Activated CD4-positive, alpha-beta T cell treated with anti-CD3 and anti-CD28 coated beads for 24 hours (primary cell): Measurements from ENCODE around the gene GATM.

Source experiments
- DNase-seq, 2 donors: peaks; one replicate each; pipeline ENCODE4 v3.0.0-alpha.2; 2020; ENCODE audit warnings: low read depth in 2 of 2

Gene GATM

GRCh38 chr15:45378149-45378912, at the start of gene GATM:
GATM (minus strand) TSS chr15:45378544; CDS start chr15:45378453, 91 bp downstream.
- DNase-seq: peak; percentile 22 to 28

GRCh38 chr15:45427085-45427484, 48.7 kb upstream of the GATM start:
- no peak for DNase-seq

- DNase-seq: no peak
Measured at GRCh38 chr15:45425135-45425534, 46.8 kb upstream of the GATM start.

- no peak for DNase-seq
Measured at GRCh38 chr15:45424429-45424828, 46.1 kb upstream of the GATM start.

GRCh38 chr15:45417303-45417950, 39.1 kb upstream of the GATM start:
- no peak for DNase-seq

- DNase-seq: no peak
Measured at GRCh38 chr15:45414215-45414885, 36.0 kb upstream of the GATM start.

GRCh38 chr15:45409596-45409995, 31.3 kb upstream of the GATM start:
- no peak for DNase-seq

GRCh38 chr15:45407786-45408185, 29.4 kb upstream of the GATM start:
- no peak for DNase-seq

GRCh38 chr15:45402955-45403877, 24.9 kb upstream of the GATM start:
- DNase-seq: peak in 1 of 2 donors; percentile 4

GRCh38 chr15:45402162-45402954, 24.0 kb upstream of the GATM start:
- peak; percentile 87 to 90 for DNase-seq

- no peak for DNase-seq
Measured at GRCh38 chr15:45401665-45402161, 23.4 kb upstream of the GATM start.

- no peak for DNase-seq
Measured at GRCh38 chr15:45399381-45400212, 21.3 kb upstream of the GATM start.

- no peak for DNase-seq
Measured at GRCh38 chr15:45397116-45397665, 18.8 kb upstream of the GATM start.

GRCh38 chr15:45395943-45396342, 17.6 kb upstream of the GATM start:
- DNase-seq: no peak

GRCh38 chr15:45394681-45395080, 16.3 kb upstream of the GATM start:
- DNase-seq: no peak

GRCh38 chr15:45393851-45394250, 15.5 kb upstream of the GATM start:
- DNase-seq: no peak

- no peak for DNase-seq
Measured at GRCh38 chr15:45392584-45392855, 14.2 kb upstream of the GATM start.

- no peak for DNase-seq
Measured at GRCh38 chr15:45391746-45392583, 13.6 kb upstream of the GATM start.

- DNase-seq: no peak
Measured at GRCh38 chr15:45389351-45389750, 11.0 kb upstream of the GATM start.
